Tibial nerve (tissue), 4 donors: ENCODE measurements around the gene TBCCD1. TPM values are rescaled to one million over a fixed set of nuclear protein-coding genes. Genes with fewer than 3 reads are reported as not detected.
A peak's percentile ranks its signal among the peaks of the same experiment; 100 is the strongest.

Experiments used
- DNase-seq, 2 donors: peaks; one replicate each; pipeline ENCODE4 v3.0.0-alpha.2; 2019; ENCODE audit warnings: low spot score in 2 of 2
- H3K27ac ChIP-seq, 4 donors: fragments of 200-600 bp; sonication (generic) in 3 of 4; one replicate each; pipeline ENCODE4 v1.5.1; 2017 to 2019; ENCODE audit warnings: mild to moderate bottlenecking in 1 of 4
- H3K27me3 ChIP-seq, 2 donors: fragments of 200-600 bp; sonication (generic) in 1 of 2; one replicate each; pipeline versions ENCODE4 v1.5.1 to v1.6.0; 2017 to 2019
- H3K36me3 ChIP-seq, 3 donors: fragments of 200-600 bp; sonication (generic); one replicate each; pipeline ENCODE4 v1.5.1; 2018 to 2019
- H3K4me1 ChIP-seq, 4 donors: fragments of 200-600 bp; sonication (generic) in 3 of 4; one replicate each; pipeline ENCODE4 v1.5.1; 2017 to 2019
- H3K4me3 ChIP-seq, 4 donors: fragments of 200-600 bp; sonication (generic) in 3 of 4; one replicate each; pipeline ENCODE4 v1.5.1; 2017 to 2019; ENCODE audit warnings: mild to moderate bottlenecking in 1 of 4, moderate library complexity in 1 of 4
- H3K9me3 ChIP-seq, 4 donors: fragments of 200-600 bp; sonication (generic) in 3 of 4; one replicate each; pipeline ENCODE4 v1.5.1; 2017 to 2019
- EP300 ChIP-seq, 2 donors: sonication (generic); formaldehyde crosslinking; IDR thresholded peaks; one replicate each; pipeline ENCODE4 v1.6.1; 2017; ENCODE audit warnings: antibody characterized with exemption in 2 of 2, mild to moderate bottlenecking in 1 of 2
- POLR2A ChIP-seq, 2 donors: fragments of 450-650 bp; IDR thresholded peaks; one replicate each; pipeline ENCODE4 v1.6.1; 2017; ENCODE audit warnings: antibody characterized with exemption in 2 of 2, mild to moderate bottlenecking in 2 of 2, moderate library complexity in 2 of 2
- WGBS, 2 donors: methylation state at CpG; one replicate each; pipeline ENCODE4 v1.1.5; 2018; 5-methylcytosine and 5-hydroxymethylcytosine counted together
- total RNA-seq, 4 donors: library from RNA; depleted of rRNA; stranded (reverse); fragments of >200 nt; gene quantifications; one replicate each; pipeline ENCODE4 v1.1.0, GENCODE V29; 2016
- TF ChIP-seq, protein P1 (sequence below), 5 experiments: fragments of 200-600 bp in 3 of 5; fragments of 450-650 bp in 2 of 5; sonication (generic) in 3 of 5; IDR thresholded peaks; one replicate each; pipeline ENCODE4 v1.5.1; 2016 to 2019; ENCODE audit warnings: antibody characterized with exemption in 5 of 5, mild to moderate bottlenecking in 3 of 5, moderate library complexity in 2 of 5

TBCCD1 gene
- total RNA-seq, 4 donors from 2014 or later: 10.5 to 17.0 (median 11.4) TPM

DNA sequence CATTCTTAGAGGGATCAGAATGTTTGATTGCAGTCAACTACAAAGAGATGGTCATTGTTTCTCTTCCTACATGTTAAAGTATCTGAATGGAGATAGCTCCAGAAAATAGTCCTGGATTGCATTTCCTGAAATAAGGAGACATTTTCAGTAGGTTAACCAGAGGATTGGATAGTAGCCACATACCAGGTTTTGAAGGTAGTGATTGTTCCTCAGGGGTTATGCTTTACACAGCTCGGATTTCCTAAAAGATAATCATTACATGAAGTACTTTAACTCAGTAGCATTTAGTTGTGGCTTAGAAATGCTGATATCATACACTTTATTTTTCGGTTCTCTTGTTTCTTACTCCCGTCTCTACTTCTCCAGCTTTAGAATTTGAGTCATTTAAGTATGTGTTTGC, 13.6 kb upstream of the TBCCD1 start:
- DNase-seq: no peak
- peaks cover 0 to 100% (median 11%) of the 10 kb centered on the region in 3 donors for H3K36me3 ChIP-seq
- H3K9me3 ChIP-seq: no peaks in the 10 kb centered on the region
- TF ChIP-seq POLR2A (IDR thresholded peaks at IDR 0.05) (no peak), EP300 (IDR thresholded peaks at IDR 0.05) (no peak)
- TF ChIP-seq, protein P1, sequence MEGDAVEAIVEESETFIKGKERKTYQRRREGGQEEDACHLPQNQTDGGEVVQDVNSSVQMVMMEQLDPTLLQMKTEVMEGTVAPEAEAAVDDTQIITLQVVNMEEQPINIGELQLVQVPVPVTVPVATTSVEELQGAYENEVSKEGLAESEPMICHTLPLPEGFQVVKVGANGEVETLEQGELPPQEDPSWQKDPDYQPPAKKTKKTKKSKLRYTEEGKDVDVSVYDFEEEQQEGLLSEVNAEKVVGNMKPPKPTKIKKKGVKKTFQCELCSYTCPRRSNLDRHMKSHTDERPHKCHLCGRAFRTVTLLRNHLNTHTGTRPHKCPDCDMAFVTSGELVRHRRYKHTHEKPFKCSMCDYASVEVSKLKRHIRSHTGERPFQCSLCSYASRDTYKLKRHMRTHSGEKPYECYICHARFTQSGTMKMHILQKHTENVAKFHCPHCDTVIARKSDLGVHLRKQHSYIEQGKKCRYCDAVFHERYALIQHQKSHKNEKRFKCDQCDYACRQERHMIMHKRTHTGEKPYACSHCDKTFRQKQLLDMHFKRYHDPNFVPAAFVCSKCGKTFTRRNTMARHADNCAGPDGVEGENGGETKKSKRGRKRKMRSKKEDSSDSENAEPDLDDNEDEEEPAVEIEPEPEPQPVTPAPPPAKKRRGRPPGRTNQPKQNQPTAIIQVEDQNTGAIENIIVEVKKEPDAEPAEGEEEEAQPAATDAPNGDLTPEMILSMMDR (IDR thresholded peaks at IDR 0.05): no peak
- 86 to 90% methylated on average over 3 of the region's 3 CpGs for WGBS, 2 donors
- H3K4me1 ChIP-seq: peaks cover 0 to 4% (median 0%) of the 10 kb centered on the region in 4 donors
- H3K27me3 ChIP-seq: no peaks in the 10 kb centered on the region
- H3K4me3 ChIP-seq: no peak overlapping the region
- H3K27ac ChIP-seq: no peak overlapping the region

DNA sequence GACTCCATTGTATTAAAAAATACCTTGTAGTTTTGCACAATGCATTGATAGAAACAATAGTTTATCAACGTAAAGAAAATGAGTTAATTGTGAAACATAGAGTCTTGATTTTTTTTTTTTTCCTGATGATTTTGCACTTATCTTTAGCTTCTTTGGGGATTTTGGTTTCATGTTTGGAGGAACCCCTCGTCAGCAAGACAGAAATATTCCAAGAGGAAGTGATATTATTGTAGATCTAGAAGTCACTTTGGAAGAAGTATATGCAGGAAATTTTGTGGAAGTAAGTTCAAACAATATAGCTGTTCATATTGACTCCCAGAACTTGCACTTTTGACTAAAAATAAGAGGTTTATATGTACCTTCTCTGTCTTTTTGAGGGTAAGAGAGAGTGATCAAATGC, 10.4 kb upstream of the TBCCD1 start:
- H3K4me1 ChIP-seq: peaks cover 0 to 8% (median 0%) of the 10 kb centered on the region in 4 donors
- peaks cover 0 to 97% (median 8%) of the 10 kb centered on the region in 3 donors for H3K36me3 ChIP-seq
- no peak for DNase-seq
- TF ChIP-seq EP300 (IDR thresholded peaks at IDR 0.05): no peak
- no peak overlapping the region for H3K4me3 ChIP-seq
- H3K27ac ChIP-seq: no peak overlapping the region
- H3K9me3 ChIP-seq: no peaks in the 10 kb centered on the region
- H3K27me3 ChIP-seq: no peaks in the 10 kb centered on the region
- WGBS, 2 donors: 68 to 72% methylated on average over 2 of the region's 2 CpGs

DNA sequence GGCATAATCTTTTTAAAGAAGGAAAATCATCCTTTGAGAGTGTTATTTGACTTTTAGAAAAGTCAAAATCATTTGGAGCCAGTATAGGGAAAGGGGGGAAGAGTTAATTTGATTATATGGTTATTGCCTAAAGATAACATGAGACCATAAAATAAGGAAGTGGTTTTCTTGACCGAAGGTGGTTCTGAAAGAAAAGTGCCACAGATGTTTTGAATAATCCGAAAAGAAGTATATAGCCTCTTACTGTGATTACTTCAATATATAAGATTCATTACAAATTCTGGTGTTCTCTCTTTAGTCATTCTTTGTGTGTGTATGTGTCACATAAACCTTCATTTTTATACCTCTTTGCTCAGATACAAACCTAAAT, 4.5 kb upstream of the TBCCD1 start:
- H3K4me3 ChIP-seq: peak overlapping the region in 3 of 4 donors; percentile 66 to 91 (median 83)
- H3K27ac ChIP-seq: peak overlapping the region in 1 of 4 donors; percentile 97
- DNase-seq: no peak
- no peaks in the 10 kb centered on the region for H3K27me3 ChIP-seq
- H3K4me1 ChIP-seq: peaks cover 0 to 40% (median 16%) of the 10 kb centered on the region in 4 donors
- 64 to 77% methylated on average over 2 of the region's 2 CpGs for WGBS, 2 donors
- no peaks in the 10 kb centered on the region for H3K9me3 ChIP-seq
- TF ChIP-seq, protein P1 (IDR thresholded peaks at IDR 0.05): no peak
- H3K36me3 ChIP-seq: peaks cover 0 to 43% (median 8%) of the 10 kb centered on the region in 3 donors

DNA sequence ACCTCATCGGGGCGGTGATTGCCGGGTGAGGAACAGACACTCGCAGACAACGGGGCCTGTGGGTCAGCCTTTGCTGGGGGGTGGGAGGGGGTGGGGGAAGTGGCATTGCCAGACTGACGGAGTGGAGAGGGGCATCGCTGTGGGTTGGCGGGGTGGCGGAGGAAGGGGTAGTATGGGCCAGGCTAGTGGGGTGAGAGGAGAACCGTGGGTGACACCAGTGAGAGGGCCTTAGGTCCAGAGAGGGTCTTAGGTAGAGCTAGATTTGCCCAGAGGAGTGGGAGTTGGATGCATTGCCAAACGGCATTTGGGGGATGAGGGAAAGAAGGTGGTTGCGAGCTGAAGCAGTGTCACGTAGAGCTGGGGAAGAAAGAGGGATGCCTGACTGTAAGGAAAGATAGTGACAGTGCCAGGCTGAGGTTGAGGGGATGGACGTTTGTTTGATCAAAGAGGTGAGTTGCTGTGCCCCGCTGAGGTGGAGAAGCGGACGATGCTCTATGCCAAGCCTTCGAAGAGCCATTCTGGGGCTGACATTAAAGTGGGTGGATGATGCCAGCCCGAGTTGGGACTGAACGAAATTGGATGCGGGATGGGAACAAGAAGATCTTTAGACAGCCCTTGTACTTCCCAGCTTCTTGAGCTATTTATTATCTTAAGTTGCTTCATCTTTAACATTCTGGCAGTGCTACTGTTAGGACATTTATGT, 4.0 kb upstream of the TBCCD1 start:
- TF ChIP-seq EP300 (IDR thresholded peaks at IDR 0.05): no peak
- no peak for TF ChIP-seq POLR2A (IDR thresholded peaks at IDR 0.05)
- TF ChIP-seq, protein P1 (IDR thresholded peaks at IDR 0.05): no peak
- WGBS, 2 donors: 8 to 13% methylated on average over 21 of the region's 21 CpGs
- peak overlapping the region; percentile 54 to 91 (median 74) for H3K4me3 ChIP-seq

DNA sequence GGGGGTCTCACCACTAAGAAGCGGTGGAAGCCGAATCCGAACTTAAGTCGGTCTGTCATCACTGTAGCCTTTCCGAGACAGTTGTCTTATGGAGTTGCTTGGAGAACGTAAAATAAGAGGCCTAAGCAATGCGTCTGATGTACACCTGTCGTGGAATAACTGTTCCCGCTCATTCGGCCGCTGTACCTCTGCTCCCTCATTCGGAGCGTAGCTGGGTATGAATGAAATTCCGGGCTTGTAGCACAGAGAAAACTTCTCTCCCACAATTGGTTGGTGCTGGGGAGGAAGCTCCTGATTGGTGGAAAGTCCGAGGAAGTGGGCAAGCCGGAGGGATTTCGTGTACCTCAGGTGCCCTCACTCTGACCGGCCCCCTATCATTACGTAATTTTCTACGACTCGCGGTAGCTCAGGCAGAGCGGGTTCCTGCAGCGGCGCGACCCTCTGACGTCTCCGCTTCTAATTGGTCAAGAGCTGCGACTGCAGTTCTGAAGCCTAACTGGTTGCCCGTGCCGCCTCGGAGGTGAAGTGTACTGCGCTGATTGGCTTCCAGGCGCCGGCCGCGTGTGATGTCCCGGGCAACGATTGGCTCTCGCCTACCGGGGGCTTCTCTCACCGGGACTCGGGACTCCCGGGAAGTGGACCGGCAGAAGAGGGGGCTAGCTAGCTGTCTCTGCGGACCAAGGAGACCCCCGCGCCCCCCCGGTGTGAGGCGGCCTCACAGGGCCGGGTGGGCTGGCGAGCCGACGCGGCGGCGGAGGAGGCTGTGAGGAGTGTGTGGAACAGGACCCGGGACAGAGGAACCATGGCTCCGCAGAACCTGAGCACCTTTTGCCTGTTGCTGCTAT, 3.2 kb upstream of the TBCCD1 start, which contains the start of gene DNAJB11:
DNAJB11 (plus strand) TSS at position 625 of the 845 bp plus-strand sequence; CDS start at position 803, 178 bp downstream.
- TF ChIP-seq EP300 (IDR thresholded peaks at IDR 0.05) (peak; percentile 82 to 92), POLR2A (IDR thresholded peaks at IDR 0.05) (peak; percentile 48 to 54)
- TF ChIP-seq, protein P1 (IDR thresholded peaks at IDR 0.05): peak in 2 of 5 experiments; percentile 46 to 61
- 0 to 1% methylated on average over 31 to 44 of the region's 59 CpGs for WGBS, 2 donors
- Histone ChIP-seq H3K27me3 (no peaks in the 10 kb centered on the region), H3K36me3 (peaks cover 0 to 30% (median 0%) of the 10 kb centered on the region in 3 donors), H3K4me1 (peaks cover 0 to 50% (median 20%) of the 10 kb centered on the region in 4 donors), H3K27ac (peak within 1 kb of the TSS; percentile 75 to 97 (median 94)), H3K4me3 (peak within 1 kb of the TSS; percentile 54 to 91 (median 74)), H3K9me3 (no peaks in the 10 kb centered on the region)
- peak; percentile 96 to 97 for DNase-seq

More for the DNA sequence above, 4.0 kb upstream of the TBCCD1 start:
- H3K36me3 ChIP-seq: peaks cover 0 to 37% (median 6%) of the 10 kb centered on the region in 3 donors
- no peak for DNase-seq
- no peaks in the 10 kb centered on the region for H3K9me3 ChIP-seq
- H3K27ac ChIP-seq: peak overlapping the region; percentile 75 to 97 (median 94)
- H3K4me1 ChIP-seq: peaks cover 0 to 43% (median 18%) of the 10 kb centered on the region in 4 donors
- no peaks in the 10 kb centered on the region for H3K27me3 ChIP-seq
